T-cell (primary cell): Measurements from ENCODE around the gene CLEC18A. TPM values are rescaled to one million over a fixed set of nuclear protein-coding genes. Genes with fewer than 3 reads are reported as not detected.
"Not testable (repeated sequence)": the region's sequence is repeated elsewhere in the genome, so short reads cannot be mapped to it uniquely, and the experiment has no call there.

ENCODE experiments used
- ATAC-seq, 4 experiments: fragments of 200-7000 bp in 3 of 4; fragments of 150-1000 bp in 1 of 4; cut with Tn5 transposase; replicated peaks in 1 of 4; 1 replicate in 3 of 4; 2 replicates in 1 of 4; pipeline ENCODE4 v1.10.0; 2021; ENCODE audit warnings: moderate library complexity in 3 of 4, mild to moderate bottlenecking in 2 of 4, moderate number of reproducible peaks in 1 of 4
- CTCF ChIA-PET, 2 donors: fragments of 300-600 bp; sonication (Branson Sonifier 250); formaldehyde crosslinking; loops; one replicate each; lab custom pipeline; 2022; ENCODE audit warnings: antibody characterized with exemption in 2 of 2; lab: Charles Lee
- POLR2A ChIA-PET, 2 donors: fragments of 300-600 bp; sonication (Branson Sonifier 250); formaldehyde crosslinking; loops; one replicate each; lab custom pipeline; 2022; ENCODE audit warnings: antibody characterized with exemption in 2 of 2; lab: Charles Lee
- DNase-seq, 35 experiments: peaks; one replicate each; pipeline versions ENCODE4 v3.0.0 to v3.0.0-alpha.2; 2013 to 2023
- H3K27ac ChIP-seq: one replicate; pipeline ENCODE4 v1.5.1; 2013; ENCODE audit warnings: low read length
- H3K27me3 ChIP-seq, 2 experiments: replicated peaks in 1 of 2; 1 replicate in 1 of 2; 2 replicates in 1 of 2; pipeline versions ENCODE4 v1.6.1 to v1.7.0; 2013; ENCODE audit warnings: low read length in 1 of 2, mixed read lengths in 1 of 2; ENCODE audit not compliant: control insufficient read depth in 2 of 2, insufficient read depth in 2 of 2; ENCODE audit errors: extremely low read depth in 1 of 2
- H3K36me3 ChIP-seq, 2 donors: 1 replicate in 1 of 2; 2 replicates in 1 of 2; pipeline versions ENCODE4 v1.6.1 to v1.7.0; 2013; ENCODE audit warnings: low read length in 1 of 2; ENCODE audit not compliant: control insufficient read depth in 2 of 2, insufficient read depth in 1 of 2; ENCODE audit errors: extremely low read depth in 1 of 2
- H3K4me1 ChIP-seq, 2 experiments: 1 replicate in 1 of 2; 2 replicates in 1 of 2; pipeline versions ENCODE4 v1.6.1 to v1.7.0; 2013; ENCODE audit warnings: low read length in 2 of 2, mixed read lengths in 1 of 2; ENCODE audit not compliant: insufficient read depth in 2 of 2, control insufficient read depth in 1 of 2; ENCODE audit errors: extremely low read depth in 1 of 2
- H3K4me3 ChIP-seq, 2 donors: 1 replicate in 1 of 2; 2 replicates in 1 of 2; pipeline versions ENCODE4 v1.5.1 to v1.7.0; 2013; ENCODE audit warnings: mild to moderate bottlenecking in 2 of 2, low read length in 1 of 2, moderate library complexity in 1 of 2; ENCODE audit not compliant: control insufficient read depth in 1 of 2; ENCODE audit errors: extremely low read depth in 1 of 2
- H3K9me3 ChIP-seq: 2 replicates; pipeline ENCODE4 v1.7.0; 2013
- H3K27ac Mint-ChIP-seq, 2 donors: one replicate each; pipeline ENCODE4 v1.8.0; 2020 to 2021; ENCODE audit warnings: mild to moderate bottlenecking in 2 of 2, mixed read lengths in 2 of 2
- H3K27me3 Mint-ChIP-seq, 2 donors: one replicate each; pipeline ENCODE4 v1.8.0; 2021 to 2022; ENCODE audit warnings: mixed read lengths in 2 of 2
- H3K36me3 Mint-ChIP-seq: one replicate; pipeline ENCODE4 v1.8.0; 2021; ENCODE audit warnings: mixed read lengths
- H3K4me1 Mint-ChIP-seq, 3 donors: one replicate each; pipeline ENCODE4 v1.8.0; 2020 to 2022; ENCODE audit warnings: mixed read lengths in 3 of 3, mild to moderate bottlenecking in 1 of 3
- H3K4me3 Mint-ChIP-seq, 3 donors: one replicate each; pipeline ENCODE4 v1.8.0; 2020 to 2022; ENCODE audit warnings: mild to moderate bottlenecking in 3 of 3, mixed read lengths in 3 of 3, moderate library complexity in 3 of 3
- H3K9me3 Mint-ChIP-seq, 3 donors: one replicate each; pipeline ENCODE4 v1.8.0; 2020 to 2022; ENCODE audit warnings: mixed read lengths in 3 of 3
- WGBS: methylation state at CpG from one replicate; pipeline ENCODE4 v1.1.5; 2013; ENCODE audit warnings: missing lambda C conversion rate; ENCODE audit not compliant: insufficient coverage; 5-methylcytosine and 5-hydroxymethylcytosine counted together
- total RNA-seq, 35 experiments: library from RNA in 6 of 35; stranded (reverse) in 6 of 35; fragments of 120-200 nt in 1 of 35; gene quantifications; one replicate each; pipeline versions ENCODE4 v1.2.1 to v1.2.4 and lab custom pipeline; 2013 to 2026

CLEC18A gene
- total RNA-seq: 1 to 10 TPM; 2.0 to 3.7 (median 2.8) TPM
- 1.1 TPM for total RNA-seq (2013)
- total RNA-seq (lab: John Stamatoyannopoulos, UW): 0 to 0.96 (median 0.41) reads per million in 29 experiments

DNA sequence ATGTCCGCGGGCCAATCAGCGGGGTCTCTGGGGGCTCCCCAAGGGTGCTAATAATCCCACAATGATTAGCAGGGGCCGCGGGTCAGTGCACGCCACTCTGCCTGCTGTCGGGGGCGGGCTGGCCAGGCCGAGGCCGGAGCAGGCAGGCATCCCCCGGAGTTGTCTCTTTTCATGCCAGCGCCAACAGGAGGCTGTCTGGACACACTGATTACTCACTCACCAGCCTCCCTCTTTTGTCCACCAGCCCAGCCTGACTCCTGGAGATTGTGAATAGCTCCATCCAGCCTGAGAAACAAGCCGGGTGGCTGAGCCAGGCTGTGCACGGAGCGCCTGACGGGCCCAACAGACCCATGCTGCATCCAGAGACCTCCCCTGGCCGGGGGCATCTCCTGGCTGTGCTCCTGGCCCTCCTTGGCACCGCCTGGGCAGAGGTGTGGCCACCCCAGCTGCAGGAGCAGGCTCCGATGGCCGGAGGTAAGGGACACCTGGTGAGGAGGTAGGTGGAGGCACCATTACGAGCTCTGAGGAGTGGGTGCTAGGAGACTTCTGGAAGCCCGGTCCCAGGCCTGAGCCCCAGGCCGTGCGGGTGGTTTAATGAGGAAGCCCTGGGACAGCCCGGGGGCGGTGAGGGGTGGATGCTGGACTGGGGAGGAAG, at the start of gene CLEC18A:
TSS of gene CLEC18A (plus strand) at position 318 of the 655 bp plus-strand sequence. CDS start at position 351, 33 bp downstream.
- DNase-seq, H3K9me3 Mint-ChIP-seq, CTCF ChIA-PET, H3K27ac Mint-ChIP-seq, H3K27ac ChIP-seq, H3K27me3 Mint-ChIP-seq, H3K36me3 ChIP-seq, H3K4me1 ChIP-seq, H3K27me3 ChIP-seq, H3K36me3 Mint-ChIP-seq, H3K4me3 ChIP-seq, POLR2A ChIA-PET, H3K9me3 ChIP-seq, H3K4me3 Mint-ChIP-seq, H3K4me1 Mint-ChIP-seq: not testable (repeated sequence)
- no CpG with 5 or more reads among the region's 26 CpGs for WGBS
- peak in 1 of 4 experiments; percentile 17 for ATAC-seq

DNA sequence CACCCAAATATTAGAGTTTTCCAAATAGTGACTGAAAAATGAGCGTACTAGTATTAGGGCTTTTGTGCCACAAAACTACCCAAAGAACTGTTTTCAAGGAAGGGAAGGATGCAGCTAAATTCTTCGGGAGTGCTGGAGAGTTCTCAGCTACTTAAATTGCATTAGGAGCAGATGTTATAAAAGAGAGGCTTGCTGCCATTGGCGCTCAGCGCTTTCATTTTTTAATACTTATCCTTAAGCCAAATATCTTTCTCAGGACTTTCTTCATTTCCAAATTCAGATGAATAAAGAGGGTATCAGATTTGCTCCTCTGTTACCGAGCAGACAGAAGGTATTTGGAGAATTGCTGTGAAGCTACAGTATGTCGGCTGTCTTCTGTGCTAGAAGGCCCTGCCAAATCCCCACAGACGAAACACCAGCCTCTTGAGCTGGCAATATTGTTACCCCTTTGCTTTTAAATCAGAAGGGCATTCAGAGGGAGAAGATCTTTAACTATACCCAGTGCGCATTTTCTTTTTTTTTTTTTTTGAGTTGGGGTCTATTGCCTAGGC, 47.2 kb upstream of the CLEC18A start:
- Mint-ChIP-seq H3K4me1 (no peaks in the 10 kb centered on the region), H3K27me3 (no peaks in the 10 kb centered on the region), H3K36me3 (peaks cover 35% of the 10 kb centered on the region), H3K4me3 (no peak overlapping the region), H3K27ac (no peak overlapping the region), H3K9me3 (no peaks in the 10 kb centered on the region)
- Histone ChIP-seq H3K9me3 (no peaks in the 10 kb centered on the region), H3K4me3 (no peak overlapping the region), H3K36me3 (peaks cover 5 to 30% of the 10 kb centered on the region in 2 donors), H3K27me3 (no peaks in the 10 kb centered on the region), H3K4me1 (no peaks in the 10 kb centered on the region), H3K27ac (no peak overlapping the region)
- ChIA-PET CTCF (no interaction called here), POLR2A (no interaction called here)
- DNase-seq (no peak), ATAC-seq (no peak)
- WGBS: 100% methylated on average over 1 of the region's 8 CpGs

DNA sequence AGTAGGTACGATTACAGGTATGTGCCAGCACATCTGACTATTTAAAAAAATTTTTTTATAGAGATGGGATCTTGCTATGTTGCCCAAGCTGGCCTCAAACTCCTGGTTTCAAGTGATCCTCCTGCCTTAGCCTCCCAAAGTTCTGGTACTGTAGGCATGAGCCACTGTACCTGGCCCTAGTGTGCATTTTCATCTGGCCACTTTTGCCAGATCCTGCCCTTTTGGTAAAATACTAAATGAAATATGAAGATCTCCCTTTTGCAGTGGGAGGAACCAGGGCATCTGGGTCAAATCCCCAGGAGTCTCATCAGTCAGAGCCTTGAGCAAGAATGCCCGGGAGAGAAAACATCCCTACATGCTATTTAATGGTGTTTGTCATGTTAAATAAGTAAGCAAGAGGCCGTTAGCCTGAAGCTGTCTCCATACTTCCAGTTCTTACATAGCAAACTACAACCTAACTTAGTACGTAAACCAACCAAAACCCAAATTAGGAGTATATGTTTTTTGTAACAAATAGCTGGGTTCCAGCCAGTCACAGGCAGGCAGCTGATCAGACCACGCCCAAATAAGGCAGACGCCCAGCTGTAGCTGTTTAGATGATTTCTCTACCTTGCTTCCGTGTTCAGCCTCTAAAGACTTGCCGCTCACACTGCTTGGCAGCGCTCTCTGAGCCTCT, 46.5 kb upstream of the CLEC18A start:
- H3K27ac Mint-ChIP-seq: no peak overlapping the region

GRCh38 chr16:69905171-69905555, 46.0 kb upstream of the CLEC18A start:
- CTCF ChIA-PET: no interaction called here
- H3K9me3 ChIP-seq: no peaks in the 10 kb centered on the region
- peaks cover 5 to 40% of the 10 kb centered on the region in 2 donors for H3K36me3 ChIP-seq
- no peaks in the 10 kb centered on the region for H3K4me1 ChIP-seq
- DNase-seq (no peak), ATAC-seq (no peak)
- H3K27ac ChIP-seq: no peak overlapping the region
- Mint-ChIP-seq H3K36me3 (peaks cover 42% of the 10 kb centered on the region), H3K27ac (no peak overlapping the region), H3K9me3 (no peaks in the 10 kb centered on the region), H3K4me1 (no peaks in the 10 kb centered on the region), H3K4me3 (no peak overlapping the region), H3K27me3 (no peaks in the 10 kb centered on the region)
- no CpG with 5 or more reads among the region's 2 CpGs for WGBS
- no peaks in the 10 kb centered on the region for H3K27me3 ChIP-seq
- POLR2A ChIA-PET: no interaction called here
- H3K4me3 ChIP-seq: no peak overlapping the region

More for the DNA sequence above, 46.5 kb upstream of the CLEC18A start:
- H3K9me3 Mint-ChIP-seq: no peaks in the 10 kb centered on the region
- ChIA-PET POLR2A (no interaction called here), CTCF (interaction anchor here in 1 of 2 donors (0.6 kb wide), 1 partner anchor 15 kb away, joined by 4 read pairs; no protein-coding TSS in a partner anchor)
- no peak overlapping the region for H3K4me3 Mint-ChIP-seq
- Histone ChIP-seq H3K9me3 (no peaks in the 10 kb centered on the region), H3K4me3 (no peak overlapping the region), H3K36me3 (peaks cover 5 to 36% of the 10 kb centered on the region in 2 donors), H3K4me1 (no peaks in the 10 kb centered on the region), H3K27ac (no peak overlapping the region), H3K27me3 (no peaks in the 10 kb centered on the region)
- H3K36me3 Mint-ChIP-seq: peaks cover 41% of the 10 kb centered on the region
- H3K4me1 Mint-ChIP-seq: no peaks in the 10 kb centered on the region
- ATAC-seq (no peak), DNase-seq (no peak)
- 88% methylated on average over 3 of the region's 9 CpGs for WGBS
- no peaks in the 10 kb centered on the region for H3K27me3 Mint-ChIP-seq

DNA sequence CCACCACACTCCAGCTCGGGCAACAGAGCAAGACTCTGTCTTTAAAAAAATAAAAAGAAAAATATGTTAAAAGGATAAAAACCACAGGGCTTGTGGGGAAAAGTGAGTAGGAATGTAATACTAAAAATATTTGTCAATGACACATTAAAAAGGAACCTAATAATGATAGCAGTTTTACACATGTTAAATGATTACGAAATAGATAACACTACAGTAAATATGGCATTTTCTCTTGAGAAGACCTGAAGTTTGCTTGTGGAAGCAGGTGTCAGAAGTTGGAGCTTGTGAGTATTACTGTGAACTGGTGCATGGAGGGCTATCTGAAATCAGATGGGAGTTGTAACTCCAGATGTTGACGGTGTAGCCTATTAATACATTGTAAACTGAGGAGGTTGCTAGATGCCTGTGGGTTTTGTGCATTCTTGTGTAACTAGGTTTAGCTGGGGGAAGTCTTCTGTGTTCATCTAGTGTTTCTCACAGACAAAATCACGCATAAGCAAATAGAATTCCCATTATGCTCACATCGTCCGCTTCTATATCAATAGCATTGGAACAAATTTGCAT, 44.2 kb upstream of the CLEC18A start:
- H3K9me3 Mint-ChIP-seq: no peaks in the 10 kb centered on the region
- no peaks in the 10 kb centered on the region for H3K4me1 Mint-ChIP-seq
- H3K27ac Mint-ChIP-seq: no peak overlapping the region
- Histone ChIP-seq H3K36me3 (peaks cover 5 to 47% of the 10 kb centered on the region in 2 donors), H3K4me3 (no peak overlapping the region), H3K27me3 (no peaks in the 10 kb centered on the region), H3K27ac (no peak overlapping the region), H3K9me3 (no peaks in the 10 kb centered on the region), H3K4me1 (no peaks in the 10 kb centered on the region)
- DNase-seq: no peak
- ChIA-PET CTCF (interaction anchor here in 1 of 2 donors (0.7 kb wide), 1 partner anchor 110 kb away, joined by 3 read pairs; no protein-coding TSS in a partner anchor), POLR2A (no interaction called here)
- no peak overlapping the region for H3K4me3 Mint-ChIP-seq
- ATAC-seq: no peak
- H3K27me3 Mint-ChIP-seq: no peaks in the 10 kb centered on the region
- WGBS: 100% methylated on average over 1 of the region's 6 CpGs
- H3K36me3 Mint-ChIP-seq: peaks cover 43% of the 10 kb centered on the region

DNA sequence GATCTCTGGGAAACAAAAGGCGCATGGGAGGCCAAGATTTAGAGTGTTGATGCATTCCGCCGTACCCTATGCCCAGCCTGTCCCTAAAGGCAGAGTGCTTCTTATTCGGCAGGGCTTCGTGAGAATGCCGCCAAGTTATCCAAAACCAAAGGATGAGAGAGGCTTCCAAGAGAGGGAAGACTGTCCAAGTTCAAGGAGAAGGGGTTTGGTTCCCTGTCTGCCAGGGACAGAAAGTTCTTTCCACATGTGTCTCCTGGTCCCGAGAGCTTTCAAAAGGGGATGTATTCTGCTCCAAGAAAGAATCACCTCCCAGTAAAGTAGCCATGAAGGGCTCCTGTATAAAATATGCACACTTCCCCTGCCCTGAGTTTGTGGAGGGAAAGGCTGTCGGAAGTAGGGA, 42.1 kb upstream of the CLEC18A start:
- H3K4me3 ChIP-seq: no peak overlapping the region
- H3K27ac ChIP-seq: no peak overlapping the region
- H3K9me3 ChIP-seq: no peaks in the 10 kb centered on the region
- ATAC-seq (no peak), DNase-seq (no peak)
- H3K36me3 Mint-ChIP-seq: peaks cover 40% of the 10 kb centered on the region
- H3K9me3 Mint-ChIP-seq: no peaks in the 10 kb centered on the region
- H3K36me3 ChIP-seq: peaks cover 0 to 37% of the 10 kb centered on the region in 2 donors
- no peaks in the 10 kb centered on the region for H3K27me3 ChIP-seq
- no peak overlapping the region for H3K27ac Mint-ChIP-seq
- CTCF ChIA-PET: no interaction called here
- WGBS: 95% methylated on average over 3 of the region's 8 CpGs
- no peaks in the 10 kb centered on the region for H3K27me3 Mint-ChIP-seq
- no peaks in the 10 kb centered on the region for H3K4me1 Mint-ChIP-seq
- H3K4me3 Mint-ChIP-seq: no peak overlapping the region
- H3K4me1 ChIP-seq: no peaks in the 10 kb centered on the region
- POLR2A ChIA-PET: no interaction called here
